ENCODE measurements around the gene ACAD10. TPM values are rescaled to one million over a fixed set of nuclear protein-coding genes. Genes with fewer than 3 reads are reported as not detected.
"Not testable (repeated sequence)": the region's sequence is repeated elsewhere in the genome, so short reads cannot be mapped to it uniquely, and the experiment has no call there.

The ACAD10 gene
- polyA plus RNA-seq, 1 experiment: 17.0 TPM

DNA sequence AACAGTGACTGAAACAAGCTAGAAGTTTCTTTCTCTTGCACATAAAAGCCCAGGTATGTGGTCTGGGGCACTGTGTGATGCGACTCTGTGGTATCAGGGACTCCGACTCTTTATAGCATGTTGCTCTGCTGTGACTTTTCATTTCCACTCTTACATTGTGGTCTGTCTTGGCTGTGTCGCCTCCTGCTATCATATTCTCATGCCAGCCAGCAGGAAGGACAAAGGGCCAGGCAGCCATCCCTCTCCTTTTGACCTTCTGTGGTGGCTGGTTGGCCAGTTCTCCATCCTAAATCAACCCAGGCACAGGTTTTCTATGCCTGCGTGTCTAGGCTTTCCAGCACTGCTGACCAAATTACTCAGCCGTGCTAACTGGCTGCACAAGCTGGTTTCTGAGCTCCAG, 8.0 kb downstream of the ACAD10 start:
- no peaks in the 10 kb centered on the region for H3K27me3 ChIP-seq (ENCODE audit: control insufficient read depth, insufficient read depth, low read length)
- ChIA-PET POLR2A (no interaction called here), CTCF (interaction anchor here (0.6 kb wide), 1 partner anchor 76 kb away, joined by 4 read pairs; no protein-coding TSS in a partner anchor)
- DNase-seq (ENCODE audit: low read depth, low spot score): no peak
- H3K27ac ChIP-seq (ENCODE audit: low read depth, low read length): no peak overlapping the region
- H3K9me3 ChIP-seq (ENCODE audit: control insufficient read depth, insufficient read depth, low read length): no peaks in the 10 kb centered on the region
- H3K4me3 ChIP-seq (ENCODE audit: low read depth, low read length): no peak overlapping the region
- TF ChIP-seq, protein P1, sequence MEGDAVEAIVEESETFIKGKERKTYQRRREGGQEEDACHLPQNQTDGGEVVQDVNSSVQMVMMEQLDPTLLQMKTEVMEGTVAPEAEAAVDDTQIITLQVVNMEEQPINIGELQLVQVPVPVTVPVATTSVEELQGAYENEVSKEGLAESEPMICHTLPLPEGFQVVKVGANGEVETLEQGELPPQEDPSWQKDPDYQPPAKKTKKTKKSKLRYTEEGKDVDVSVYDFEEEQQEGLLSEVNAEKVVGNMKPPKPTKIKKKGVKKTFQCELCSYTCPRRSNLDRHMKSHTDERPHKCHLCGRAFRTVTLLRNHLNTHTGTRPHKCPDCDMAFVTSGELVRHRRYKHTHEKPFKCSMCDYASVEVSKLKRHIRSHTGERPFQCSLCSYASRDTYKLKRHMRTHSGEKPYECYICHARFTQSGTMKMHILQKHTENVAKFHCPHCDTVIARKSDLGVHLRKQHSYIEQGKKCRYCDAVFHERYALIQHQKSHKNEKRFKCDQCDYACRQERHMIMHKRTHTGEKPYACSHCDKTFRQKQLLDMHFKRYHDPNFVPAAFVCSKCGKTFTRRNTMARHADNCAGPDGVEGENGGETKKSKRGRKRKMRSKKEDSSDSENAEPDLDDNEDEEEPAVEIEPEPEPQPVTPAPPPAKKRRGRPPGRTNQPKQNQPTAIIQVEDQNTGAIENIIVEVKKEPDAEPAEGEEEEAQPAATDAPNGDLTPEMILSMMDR (IDR thresholded peaks at IDR 0.05; ENCODE audit: low read depth, low read length): no peak

DNA sequence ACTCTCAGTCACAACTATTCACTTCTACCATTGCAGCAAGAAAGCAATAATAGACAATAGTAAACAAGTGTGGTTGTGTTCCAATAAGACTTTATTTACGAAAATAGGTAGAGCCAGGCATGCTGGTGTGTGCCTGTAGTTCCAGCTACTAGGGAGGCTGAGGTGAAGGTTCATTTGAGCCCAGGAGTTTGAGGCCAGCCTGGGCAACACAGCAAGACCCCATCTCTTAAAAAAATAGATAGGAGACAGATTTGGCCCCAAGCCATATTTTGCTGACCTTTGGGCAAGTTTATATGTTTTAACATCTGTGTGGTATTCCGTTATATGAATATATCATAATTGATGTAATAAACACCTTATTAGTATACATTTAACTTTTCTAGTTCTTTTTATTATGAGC, 14.1 kb downstream of the ACAD10 start:
- no peak for DNase-seq (ENCODE audit: low read depth, low spot score)
- Histone ChIP-seq H3K27ac (ENCODE audit: low read depth, low read length) (no peak overlapping the region), H3K4me3 (ENCODE audit: low read depth, low read length) (no peak overlapping the region), H3K9me3 (ENCODE audit: control insufficient read depth, insufficient read depth, low read length) (no peaks in the 10 kb centered on the region), H3K27me3 (ENCODE audit: control insufficient read depth, insufficient read depth, low read length) (no peaks in the 10 kb centered on the region)
- POLR2A ChIA-PET: interaction anchor here (0.6 to 1.1 kb wide), 5 partner anchors 79 to 423 kb away, joined by 3 to 6 read pairs (median 4); no protein-coding TSS in a partner anchor
- TF ChIP-seq, protein P1 (IDR thresholded peaks at IDR 0.05; ENCODE audit: low read depth, low read length): no peak
- CTCF ChIA-PET: no interaction called here

DNA sequence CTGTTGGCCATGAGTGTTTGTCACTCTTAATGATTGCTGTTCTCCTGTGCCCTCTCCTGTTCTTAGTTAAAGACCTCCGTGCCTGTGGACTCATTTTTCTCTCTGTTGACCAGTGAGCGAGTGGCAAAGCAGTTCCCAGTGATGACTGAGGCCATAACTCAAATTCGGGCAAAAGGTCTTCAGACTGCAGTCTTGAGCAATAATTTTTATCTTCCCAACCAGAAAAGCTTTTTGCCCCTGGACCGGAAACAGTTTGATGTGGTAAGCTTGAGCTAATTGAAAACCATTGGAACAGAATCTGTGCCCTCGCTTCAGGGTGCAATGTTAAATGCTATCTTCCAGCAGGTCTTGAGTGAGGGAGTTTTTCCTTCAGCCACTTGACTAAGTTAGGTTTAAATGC, 19.8 kb downstream of the ACAD10 start:
- TF ChIP-seq, protein P1 (IDR thresholded peaks at IDR 0.05; ENCODE audit: low read depth, low read length): no peak
- POLR2A ChIA-PET: no interaction called here
- Histone ChIP-seq H3K27ac (ENCODE audit: low read depth, low read length) (no peak overlapping the region), H3K27me3 (ENCODE audit: control insufficient read depth, insufficient read depth, low read length) (no peaks in the 10 kb centered on the region), H3K9me3 (ENCODE audit: control insufficient read depth, insufficient read depth, low read length) (no peaks in the 10 kb centered on the region), H3K4me3 (ENCODE audit: low read depth, low read length) (no peak overlapping the region)
- no peak for DNase-seq (ENCODE audit: low read depth, low spot score)
- CTCF ChIA-PET: no interaction called here

DNA sequence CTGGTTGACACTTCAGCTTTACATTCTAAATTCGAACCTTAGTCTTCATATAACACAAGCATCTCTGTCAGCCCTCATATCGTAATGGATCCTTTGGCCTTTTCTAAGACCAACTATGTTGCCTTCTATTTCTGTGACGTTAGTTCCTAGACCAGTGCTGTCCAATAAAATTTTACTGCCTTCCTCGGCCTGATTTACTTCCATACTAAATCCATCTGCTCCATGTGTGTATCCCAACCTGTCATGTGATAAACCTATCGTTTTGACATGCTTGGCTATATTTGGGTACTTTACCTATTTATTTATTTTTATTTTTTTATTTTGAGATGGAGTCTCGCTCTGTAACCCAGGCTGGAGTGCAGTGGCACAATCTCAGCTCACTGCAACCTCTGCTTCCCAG, 20.3 kb downstream of the ACAD10 start:
- Histone ChIP-seq H3K27ac (ENCODE audit: low read depth, low read length) (no peak overlapping the region), H3K4me3 (ENCODE audit: low read depth, low read length) (no peak overlapping the region), H3K9me3 (ENCODE audit: control insufficient read depth, insufficient read depth, low read length) (no peaks in the 10 kb centered on the region), H3K27me3 (ENCODE audit: control insufficient read depth, insufficient read depth, low read length) (no peaks in the 10 kb centered on the region)
- ChIA-PET CTCF (no interaction called here), POLR2A (no interaction called here)
- TF ChIP-seq, protein P1 (IDR thresholded peaks at IDR 0.05; ENCODE audit: low read depth, low read length): no peak
- no peak for DNase-seq (ENCODE audit: low read depth, low spot score)

DNA sequence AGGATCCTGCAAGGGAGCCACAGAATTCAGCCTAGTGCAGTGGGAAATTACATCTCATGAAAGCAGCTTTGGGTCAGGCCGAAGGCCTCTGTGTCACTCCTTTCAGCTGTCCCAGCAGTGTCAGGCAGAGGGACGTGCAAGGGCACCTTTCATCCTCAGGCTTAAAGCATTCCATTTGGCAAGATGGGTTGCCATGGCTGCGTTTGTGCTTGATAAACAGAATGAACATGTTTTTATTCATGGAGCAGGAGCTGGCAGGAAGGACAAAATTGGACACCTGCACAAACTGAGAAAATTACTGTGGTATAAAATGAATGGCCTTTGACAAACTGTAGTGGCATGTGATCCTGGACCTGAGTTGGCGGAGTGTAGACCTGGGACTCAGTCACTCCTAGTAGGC, 29.4 kb downstream of the ACAD10 start:
- Histone ChIP-seq H3K4me3 (ENCODE audit: low read depth, low read length) (no peak overlapping the region), H3K27me3 (ENCODE audit: control insufficient read depth, insufficient read depth, low read length) (no peaks in the 10 kb centered on the region), H3K9me3 (ENCODE audit: control insufficient read depth, insufficient read depth, low read length) (no peaks in the 10 kb centered on the region), H3K27ac (ENCODE audit: low read depth, low read length) (no peak overlapping the region)
- ChIA-PET POLR2A (no interaction called here), CTCF (interaction anchor here (0.7 kb wide), 1 partner anchor 44 kb away, joined by 3 read pairs; no protein-coding TSS in a partner anchor)
- no peak for DNase-seq (ENCODE audit: low read depth, low spot score)
- TF ChIP-seq, protein P1 (IDR thresholded peaks at IDR 0.05; ENCODE audit: low read depth, low read length): no peak

DNA sequence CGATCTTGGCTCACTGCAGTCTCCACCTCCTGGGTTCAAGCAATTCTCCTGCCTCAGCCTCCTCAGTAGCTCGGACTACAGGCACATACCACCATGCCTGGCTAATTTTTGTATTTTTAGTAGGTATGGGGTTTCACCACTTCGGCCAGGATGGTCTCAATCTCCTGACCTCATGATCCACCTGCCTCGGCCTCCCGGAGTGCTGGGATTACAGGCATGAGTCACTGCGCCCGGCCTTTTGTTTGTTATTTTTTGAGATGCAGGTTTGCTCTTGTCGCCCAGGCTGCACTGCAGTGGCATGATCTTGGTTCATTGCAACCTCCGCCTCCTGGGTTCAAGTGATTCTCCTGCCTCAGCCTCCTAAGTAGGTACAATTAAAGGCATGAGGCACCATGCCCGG, 33.5 kb downstream of the ACAD10 start:
- H3K27ac ChIP-seq (ENCODE audit: low read depth, low read length); H3K4me3 ChIP-seq (ENCODE audit: low read depth, low read length); H3K9me3 ChIP-seq (ENCODE audit: control insufficient read depth, insufficient read depth, low read length); DNase-seq (ENCODE audit: low read depth, low spot score); H3K27me3 ChIP-seq (ENCODE audit: control insufficient read depth, insufficient read depth, low read length): not testable (repeated sequence)
- POLR2A ChIA-PET: interaction anchor here (0.7 kb wide), 1 partner anchor 74 kb away, joined by 3 read pairs; no protein-coding TSS in a partner anchor
- CTCF ChIA-PET: interaction anchor here (1.2 kb wide), 2 partner anchors 94 to 268 kb away, joined by 3 to 4 read pairs; no protein-coding TSS in a partner anchor

Data from AG04450 (cell line).